PC-9 (cell line): ENCODE results near the gene GLI1. TPM values are rescaled to one million over a fixed set of nuclear protein-coding genes. Genes with fewer than 3 reads are reported as not detected.

Experiments
- BruUV-seq: library from RNA; stranded (reverse); fragments of 400-500 nt; replicated peaks from 2 replicates; lab custom pipeline; 2021; lab: Mats Ljungman, UMichigan
- CTCF ChIA-PET: fragments of 300-600 bp; sonication (Branson Sonifier 250); formaldehyde crosslinking; loops from one replicate; lab custom pipeline; 2022; ENCODE audit warnings: antibody characterized with exemption; lab: Charles Lee
- POLR2A ChIA-PET: fragments of 300-600 bp; sonication (Branson Sonifier 250); formaldehyde crosslinking; loops from one replicate; lab custom pipeline; 2022; ENCODE audit warnings: antibody characterized with exemption; ENCODE audit not compliant: unreplicated experiment; lab: Charles Lee
- DNase-seq, 2 experiments: peaks; one replicate each; pipeline versions ENCODE4 v3.0.0 to v3.0.0-alpha.2; 2015 to 2022; ENCODE audit warnings: mixed read lengths in 1 of 2
- H2AFZ ChIP-seq: fragments of 200-600 bp; sonication (generic); 2 replicates; pipeline ENCODE4 v1.8.1; 2017; ENCODE audit warnings: antibody characterized with exemption
- H3F3A ChIP-seq: fragments of 200-600 bp; sonication (generic); 2 replicates; pipeline ENCODE4 v1.8.1; 2017; ENCODE audit warnings: antibody characterized with exemption, mild to moderate bottlenecking, low read depth; ENCODE audit not compliant: insufficient read depth
- H3K27ac ChIP-seq: fragments of 200-600 bp; sonication (generic); 2 replicates; pipeline ENCODE4 v1.6.1; 2016; ENCODE audit warnings: mixed run types
- H3K27me3 ChIP-seq: fragments of 200-600 bp; sonication (generic); 2 replicates; pipeline ENCODE4 v1.6.1; 2016; ENCODE audit warnings: low read depth, mixed run types; ENCODE audit not compliant: insufficient read depth
- H3K36me3 ChIP-seq: fragments of 200-600 bp; sonication (generic); 2 replicates; pipeline ENCODE4 v1.6.1; 2016; ENCODE audit warnings: low read depth, mixed run types
- H3K4me1 ChIP-seq: fragments of 200-600 bp; sonication (generic); replicated peaks from 2 replicates; pipeline ENCODE4 v1.6.1; 2016; ENCODE audit warnings: mixed run types; ENCODE audit not compliant: insufficient read depth
- H3K4me2 ChIP-seq: fragments of 200-600 bp; sonication (generic); 2 replicates; pipeline ENCODE4 v1.6.1; 2017; ENCODE audit warnings: mixed run types
- H3K4me3 ChIP-seq: fragments of 200-600 bp; sonication (generic); 2 replicates; pipeline ENCODE4 v1.6.1; 2016; ENCODE audit warnings: mixed run types
- H3K79me2 ChIP-seq: fragments of 200-600 bp; sonication (generic); 2 replicates; pipeline ENCODE4 v1.6.1; 2017; ENCODE audit warnings: low read depth, mixed run types
- H3K9me2 ChIP-seq: fragments of 200-600 bp; sonication (generic); 2 replicates; pipeline ENCODE4 v1.8.1; 2017; ENCODE audit warnings: mild to moderate bottlenecking; ENCODE audit not compliant: insufficient read depth
- H3K9me3 ChIP-seq: fragments of 200-600 bp; sonication (generic); 2 replicates; pipeline ENCODE4 v1.8.1; 2016; ENCODE audit warnings: low read depth; ENCODE audit not compliant: insufficient read depth
- H4K20me1 ChIP-seq: fragments of 200-600 bp; sonication (generic); 2 replicates; pipeline ENCODE4 v1.8.1; 2017; ENCODE audit not compliant: insufficient read depth
- EZH2 ChIP-seq: fragments of 200-600 bp; sonication (generic); IDR thresholded peaks from 2 replicates; pipeline ENCODE4 v1.8.0; 2017; ENCODE audit warnings: antibody characterized with exemption, low read depth
- intact Hi-C: fragments of 100-400 bp; cut with micrococcal nuclease; formaldehyde crosslinking; loops from one replicate; pipeline ENCODE4 v1.10.0; 2022; ENCODE audit not compliant: unreplicated experiment
- total RNA-seq: library from RNA; stranded (reverse); gene quantifications from 2 replicates; pipeline ENCODE4 v1.2.3, GENCODE V29; 2021
- TF ChIP-seq, protein P1 (sequence below): fragments of 200-600 bp; sonication (generic); conservative IDR thresholded peaks from 2 replicates; pipeline ENCODE4 v1.6.1; 2017; ENCODE audit warnings: mixed run types, antibody characterized with exemption, mild to moderate bottlenecking, moderate library complexity

Gene GLI1
- total RNA-seq, 1 experiment from 2014 or later, result not detected

GRCh38 chr12:57511161-57511560 is 51.6 kb downstream of the GLI1 start:
- Histone ChIP-seq H3K4me2 (no peak overlapping the region), H3K9me3 (no peaks in the 10 kb centered on the region), H3K36me3 (peaks cover 42% of the 10 kb centered on the region), H3K79me2 (0 out of 2 replicates have a peak, but pooled peaks cover under 1% of the 10 kb centered on the region), H3K4me3 (no peak overlapping the region), H3F3A (peaks cover 62% of the 10 kb centered on the region), H4K20me1 (peaks cover 71% of the 10 kb centered on the region), H3K27me3 (no peaks in the 10 kb centered on the region), H2AFZ (no peak overlapping the region), H3K9me2 (no peaks in the 10 kb centered on the region), H3K27ac (no peak overlapping the region), H3K4me1 (no peaks in the 10 kb centered on the region)
- no peak for DNase-seq
- ChIA-PET CTCF (no interaction called here), POLR2A (no interaction called here)
- TF ChIP-seq, protein P1, sequence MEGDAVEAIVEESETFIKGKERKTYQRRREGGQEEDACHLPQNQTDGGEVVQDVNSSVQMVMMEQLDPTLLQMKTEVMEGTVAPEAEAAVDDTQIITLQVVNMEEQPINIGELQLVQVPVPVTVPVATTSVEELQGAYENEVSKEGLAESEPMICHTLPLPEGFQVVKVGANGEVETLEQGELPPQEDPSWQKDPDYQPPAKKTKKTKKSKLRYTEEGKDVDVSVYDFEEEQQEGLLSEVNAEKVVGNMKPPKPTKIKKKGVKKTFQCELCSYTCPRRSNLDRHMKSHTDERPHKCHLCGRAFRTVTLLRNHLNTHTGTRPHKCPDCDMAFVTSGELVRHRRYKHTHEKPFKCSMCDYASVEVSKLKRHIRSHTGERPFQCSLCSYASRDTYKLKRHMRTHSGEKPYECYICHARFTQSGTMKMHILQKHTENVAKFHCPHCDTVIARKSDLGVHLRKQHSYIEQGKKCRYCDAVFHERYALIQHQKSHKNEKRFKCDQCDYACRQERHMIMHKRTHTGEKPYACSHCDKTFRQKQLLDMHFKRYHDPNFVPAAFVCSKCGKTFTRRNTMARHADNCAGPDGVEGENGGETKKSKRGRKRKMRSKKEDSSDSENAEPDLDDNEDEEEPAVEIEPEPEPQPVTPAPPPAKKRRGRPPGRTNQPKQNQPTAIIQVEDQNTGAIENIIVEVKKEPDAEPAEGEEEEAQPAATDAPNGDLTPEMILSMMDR, result no peak
- no peak for TF ChIP-seq EZH2
- BruUV-seq, result no TSS peak
- intact Hi-C loops, result no loop called here

- peaks cover 68% of the 10 kb centered on the region for H3F3A ChIP-seq
- no TSS peak for BruUV-seq
- ChIA-PET CTCF (no interaction called here), POLR2A (no interaction called here)
- peaks cover 71% of the 10 kb centered on the region for H4K20me1 ChIP-seq
- H3K79me2 ChIP-seq, result 0 out of 2 replicates have a peak, but pooled peaks cover 7% of the 10 kb centered on the region
- H3K4me2 ChIP-seq, result no peak overlapping the region
- H3K27ac ChIP-seq, result no peak overlapping the region
- H3K27me3 ChIP-seq, result no peaks in the 10 kb centered on the region
- TF ChIP-seq, protein P1, result no peak
- no peak for TF ChIP-seq EZH2
- H3K9me2 ChIP-seq, result no peaks in the 10 kb centered on the region
- DNase-seq, result no peak
- intact Hi-C loops, result no loop called here
- no peak overlapping the region for H2AFZ ChIP-seq
- H3K4me1 ChIP-seq, result no peaks in the 10 kb centered on the region
- H3K36me3 ChIP-seq, result peaks cover 48% of the 10 kb centered on the region
- H3K4me3 ChIP-seq, result no peak overlapping the region
- H3K9me3 ChIP-seq, result no peaks in the 10 kb centered on the region
These were observed 52.2 kb downstream of the GLI1 start for GRCh38 chr12:57511588-57512325.

DNA sequence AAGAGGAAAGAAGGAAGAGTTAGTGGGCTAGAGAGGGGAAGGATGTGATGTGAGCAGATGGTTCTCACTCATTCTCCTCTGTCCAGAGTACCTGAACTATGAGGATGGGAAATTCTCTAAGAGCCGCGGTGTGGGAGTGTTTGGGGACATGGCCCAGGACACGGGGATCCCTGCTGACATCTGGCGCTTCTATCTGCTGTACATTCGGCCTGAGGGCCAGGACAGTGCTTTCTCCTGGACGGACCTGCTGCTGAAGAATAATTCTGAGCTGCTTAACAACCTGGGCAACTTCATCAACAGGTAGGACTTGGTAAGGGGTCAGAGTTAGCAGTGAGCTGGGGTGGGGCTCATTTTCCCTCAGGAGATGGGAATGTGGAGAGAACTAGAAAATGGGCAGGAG is 53.1 kb downstream of the GLI1 start:
- POLR2A ChIA-PET, result interaction anchor here (0.5 kb wide), 1 partner anchor 59 kb away, joined by 3 read pairs; no protein-coding TSS in a partner anchor
- no peaks in the 10 kb centered on the region for H3K9me2 ChIP-seq
- DNase-seq, result no peak
- H3K4me1 ChIP-seq, result no peaks in the 10 kb centered on the region
- peaks cover 14% of the 10 kb centered on the region; the same call in 1 of the 2 replicates for H3K79me2 ChIP-seq
- H3K27ac ChIP-seq, result no peak overlapping the region
- no peak overlapping the region for H3K4me3 ChIP-seq
- peaks cover 57% of the 10 kb centered on the region for H3K36me3 ChIP-seq
- no peaks in the 10 kb centered on the region for H3K27me3 ChIP-seq
- intact Hi-C loops, result no loop called here
- CTCF ChIA-PET, result no interaction called here
- no peaks in the 10 kb centered on the region for H3K9me3 ChIP-seq
- H3F3A ChIP-seq, result peaks cover 77% of the 10 kb centered on the region
- H2AFZ ChIP-seq, result no peak overlapping the region
- no TSS peak for BruUV-seq
- no peak overlapping the region for H3K4me2 ChIP-seq
- peaks cover 80% of the 10 kb centered on the region for H4K20me1 ChIP-seq
- TF ChIP-seq, protein P1, result no peak
- no peak for TF ChIP-seq EZH2
